ENCODE measurements around the gene IFT81. TPM values are rescaled to one million over a fixed set of nuclear protein-coding genes. Genes with fewer than 3 reads are reported as not detected.
"Not testable (repeated sequence)": the region's sequence is repeated elsewhere in the genome, so short reads cannot be mapped to it uniquely, and the experiment has no call there.

Gene IFT81
- total RNA-seq, 1 experiment from 2014 or later, result 14.5 TPM

DNA sequence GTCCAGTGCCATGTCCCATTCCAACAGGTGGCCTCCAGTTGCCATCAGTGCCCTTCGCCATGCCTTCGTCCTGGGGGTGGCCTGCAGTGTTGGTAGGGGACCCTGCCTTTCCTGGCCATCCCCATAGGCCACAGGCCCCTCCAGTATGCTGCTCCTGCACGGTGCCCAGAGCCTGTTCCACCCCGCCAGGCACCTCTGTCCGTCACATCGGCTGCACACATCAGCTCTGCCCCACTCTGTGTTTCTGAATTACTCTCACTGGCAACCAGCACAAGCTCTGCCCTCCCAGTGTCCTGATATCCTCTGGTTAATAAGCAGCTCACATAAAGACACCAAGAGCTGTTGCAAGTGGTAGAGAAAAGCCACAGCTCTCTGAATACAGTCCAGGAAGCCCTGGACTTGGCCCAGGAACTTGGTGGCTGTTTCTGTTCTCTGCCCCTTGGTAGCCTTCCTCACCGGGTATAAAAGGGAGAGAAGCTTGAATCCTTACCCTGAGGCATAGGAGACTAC is 125.6 kb downstream of the IFT81 start:
- in situ Hi-C loops (cut with HindIII; ENCODE audit: low pct_unique_long_range_greater_than_20kb, low sequenced_read_pairs), result no loop called here

GRCh38 chr12:110251381-110251780 is 127.2 kb downstream of the IFT81 start:
- in situ Hi-C loops (cut with HindIII; ENCODE audit: low pct_unique_long_range_greater_than_20kb, low sequenced_read_pairs), result no loop called here
- DNase-seq (ENCODE audit: low read depth), result no peak

More for the DNA sequence above, 125.6 kb downstream of the IFT81 start:
- DNase-seq (ENCODE audit: low read depth), result peak; percentile 84

- in situ Hi-C loops (cut with HindIII; ENCODE audit: low pct_unique_long_range_greater_than_20kb, low sequenced_read_pairs), result no loop called here
- DNase-seq (ENCODE audit: low read depth), result no peak
These were observed 128.6 kb downstream of the IFT81 start for GRCh38 chr12:110252716-110253115.

- in situ Hi-C loops (cut with HindIII; ENCODE audit: low pct_unique_long_range_greater_than_20kb, low sequenced_read_pairs), result no loop called here
- no peak for DNase-seq (ENCODE audit: low read depth)
These were observed 129.0 kb downstream of the IFT81 start for GRCh38 chr12:110253176-110253575.

DNA sequence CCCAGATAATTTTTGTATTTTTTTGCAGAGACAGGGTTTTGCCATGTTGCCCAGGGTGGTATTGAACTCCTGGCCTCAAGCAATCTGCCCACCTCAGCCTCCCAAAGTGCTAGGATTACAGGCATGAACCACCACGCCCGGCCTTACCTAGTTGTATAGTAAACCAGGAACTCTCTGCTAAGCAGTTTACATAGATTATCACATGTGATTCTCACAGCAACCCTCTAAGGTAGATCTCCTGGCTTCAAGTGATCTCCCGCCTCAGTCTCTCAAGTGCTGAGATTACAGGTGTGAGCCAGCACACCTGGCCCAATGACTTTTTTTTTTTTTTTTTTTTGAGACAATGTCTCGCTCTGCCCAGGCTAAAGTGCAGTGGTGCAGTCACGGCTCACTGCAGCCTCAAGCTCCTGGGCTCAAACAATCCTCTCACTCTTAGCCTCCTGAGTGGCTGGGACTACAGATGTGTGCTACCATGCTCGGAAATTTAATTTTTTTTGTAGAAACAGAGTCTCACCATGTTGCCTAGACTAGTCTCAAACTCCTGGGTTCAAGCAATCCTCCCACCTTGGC is 130.9 kb downstream of the IFT81 start:
- no peak for DNase-seq (ENCODE audit: low read depth)
- in situ Hi-C loops (cut with HindIII; ENCODE audit: low pct_unique_long_range_greater_than_20kb, low sequenced_read_pairs), result no loop called here

GRCh38 chr12:110255890-110256456 is 131.8 kb downstream of the IFT81 start:
- in situ Hi-C loops (cut with HindIII; ENCODE audit: low pct_unique_long_range_greater_than_20kb, low sequenced_read_pairs); DNase-seq (ENCODE audit: low read depth): not testable (repeated sequence)

DNA sequence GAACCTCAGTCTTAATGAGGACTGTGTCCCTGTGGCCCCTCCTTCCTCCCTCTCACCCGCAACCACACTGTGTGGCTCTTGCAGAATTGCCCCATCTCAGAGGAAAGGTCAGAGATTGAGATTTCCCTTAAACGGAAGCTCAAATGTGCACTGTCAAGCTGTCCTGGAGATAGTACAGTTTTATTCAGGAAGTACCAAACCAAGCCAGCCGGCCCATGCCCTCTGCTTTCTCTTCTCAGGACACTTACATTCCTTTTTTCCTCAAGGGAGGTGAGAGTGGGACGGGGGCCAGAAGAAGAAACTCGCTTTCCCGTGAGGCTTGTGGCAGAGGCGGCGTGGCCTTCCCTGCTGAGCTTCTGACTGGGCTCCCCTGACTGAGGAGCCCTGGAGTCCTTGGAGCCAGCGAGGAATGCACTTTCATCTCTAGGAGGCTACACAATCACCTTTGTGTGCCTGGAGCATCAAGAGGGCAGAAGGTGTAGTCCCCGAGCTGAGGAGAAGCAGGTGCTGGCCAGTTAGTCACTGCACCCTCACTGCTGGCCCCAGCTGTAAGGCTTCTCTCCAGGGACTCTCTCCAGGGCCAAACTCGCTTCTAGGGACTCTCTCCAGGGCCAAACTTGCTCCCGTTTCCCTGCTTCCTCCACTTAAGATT is 132.7 kb downstream of the IFT81 start:
- DNase-seq (ENCODE audit: low read depth), result no peak
- in situ Hi-C loops (cut with HindIII; ENCODE audit: low pct_unique_long_range_greater_than_20kb, low sequenced_read_pairs), result no loop called here

- DNase-seq (ENCODE audit: low read depth), result no peak
- in situ Hi-C loops (cut with HindIII; ENCODE audit: low pct_unique_long_range_greater_than_20kb, low sequenced_read_pairs), result no loop called here
These were observed 134.3 kb downstream of the IFT81 start for GRCh38 chr12:110258466-110258865.

DNA sequence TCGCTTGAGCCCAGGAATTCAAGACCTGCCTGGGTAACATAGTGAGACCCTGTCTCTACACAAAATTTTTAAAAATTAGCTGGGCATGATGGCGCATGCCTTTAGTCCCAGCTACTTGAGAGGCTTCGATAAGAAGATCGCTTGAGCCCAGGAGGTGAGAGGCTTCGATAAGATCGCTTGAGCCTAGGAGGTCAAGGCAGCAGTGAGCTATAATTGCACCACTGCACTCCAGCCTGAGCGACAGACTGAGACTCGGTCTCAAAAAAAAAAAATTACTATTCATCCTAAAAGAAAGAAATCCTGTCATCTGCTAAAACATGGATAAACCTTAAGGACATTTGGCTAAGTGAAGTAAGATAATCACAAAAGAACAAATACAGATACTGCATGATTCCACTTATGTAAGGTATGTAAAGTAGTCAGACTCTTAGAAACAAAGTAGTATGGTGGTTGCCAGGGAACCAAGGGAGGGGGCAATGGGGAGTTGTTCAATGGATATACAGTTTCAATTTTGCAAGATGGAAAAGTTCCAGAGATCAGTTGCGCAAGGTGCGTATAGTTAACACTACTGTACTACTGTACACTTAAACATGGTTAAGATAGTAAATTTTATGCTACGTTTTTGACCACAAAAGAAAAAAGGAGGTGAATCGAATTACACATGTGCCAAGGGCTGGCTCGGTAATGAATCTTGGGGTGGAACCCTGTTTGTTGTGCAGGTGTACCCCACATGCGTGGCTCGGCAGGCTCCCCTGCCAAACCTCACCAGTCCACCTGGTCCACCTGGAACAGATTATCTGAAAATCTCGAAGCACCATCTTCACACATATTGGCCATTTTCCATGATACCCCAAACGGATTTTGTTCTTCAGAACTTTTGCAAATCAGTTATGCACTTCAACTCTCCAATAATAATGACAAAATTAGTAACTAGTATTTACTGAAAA is 138.6 kb downstream of the IFT81 start:
- no peak for DNase-seq (ENCODE audit: low read depth)
- in situ Hi-C loops (cut with HindIII; ENCODE audit: low pct_unique_long_range_greater_than_20kb, low sequenced_read_pairs), result no loop called here

GRCh38 chr12:110266381-110266960 is 142.3 kb downstream of the IFT81 start:
- in situ Hi-C loops (cut with HindIII; ENCODE audit: low pct_unique_long_range_greater_than_20kb, low sequenced_read_pairs), result no loop called here
- no peak for DNase-seq (ENCODE audit: low read depth)

DNA sequence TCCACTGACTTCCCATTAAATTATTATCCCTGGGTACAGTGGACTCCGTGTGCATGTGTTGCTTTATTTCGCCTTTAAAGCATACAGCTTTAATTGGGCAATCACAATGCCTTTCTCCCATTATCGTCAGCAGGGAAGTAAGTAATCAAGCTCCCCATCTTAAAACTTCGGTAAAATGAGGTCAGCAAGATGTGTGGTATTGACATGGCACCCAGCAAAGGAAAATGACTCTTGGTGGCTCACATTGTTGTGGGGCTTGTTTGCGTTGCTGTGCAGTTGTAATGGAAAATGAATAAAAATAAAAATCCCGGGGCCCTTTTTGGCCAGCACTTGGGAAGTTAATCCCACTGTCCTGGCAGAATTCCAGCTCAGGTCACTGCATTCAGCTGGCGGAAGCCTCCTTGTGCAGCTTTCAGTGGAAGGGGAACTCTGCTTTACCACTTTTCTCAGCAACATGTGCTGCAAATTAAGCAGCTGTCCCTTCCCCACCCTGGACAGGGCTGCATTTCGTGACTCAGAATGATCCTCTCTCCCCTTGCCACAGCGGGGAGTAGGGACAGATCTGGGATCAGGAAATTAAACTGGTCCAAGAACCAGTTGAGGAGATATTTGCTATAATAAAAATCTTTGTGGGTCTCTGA is 142.9 kb downstream of the IFT81 start:
- in situ Hi-C loops (cut with HindIII; ENCODE audit: low pct_unique_long_range_greater_than_20kb, low sequenced_read_pairs), result no loop called here
- no peak for DNase-seq (ENCODE audit: low read depth)

Other genes starting within 250 kb of the IFT81 start
- gene GLTP, start 243.8 kb upstream of the IFT81 start, total RNA-seq (2014; rRNA removed; shearing (Covaris generic); ENCODE audit: low replicate concordance), result 24.2 and 25.0 TPM in 2 replicates
- gene TCHP, start 224.1 kb upstream of the IFT81 start, total RNA-seq (2014; rRNA removed; shearing (Covaris generic); ENCODE audit: low replicate concordance), result 2.0 and 5.2 TPM in 2 replicates
- 4.5 and 8.0 TPM in 2 replicates for gene GIT2, start 128.0 kb upstream of the IFT81 start, total RNA-seq (2014; rRNA removed; shearing (Covaris generic); ENCODE audit: low replicate concordance)
- 5.7 and 6.7 TPM in 2 replicates for gene ANKRD13A, start 124.9 kb upstream of the IFT81 start, total RNA-seq (2014; rRNA removed; shearing (Covaris generic); ENCODE audit: low replicate concordance)
- gene C12orf76, start 75.8 kb upstream of the IFT81 start, total RNA-seq (2014; rRNA removed; shearing (Covaris generic); ENCODE audit: low replicate concordance), result 3.6 and 8.6 TPM in 2 replicates
- 8.0 and 15.3 TPM in 2 replicates for gene ATP2A2, start 156.9 kb downstream of the IFT81 start, total RNA-seq (2014; rRNA removed; shearing (Covaris generic); ENCODE audit: low replicate concordance)